SK-N-SH treated with all-trans-retinoic acid at 6 μM for 48 hours (cell line): ENCODE measurements around the gene ITGAV.

ENCODE experiments used
- ATAC-seq: fragments of 200-7000 bp; cut with Tn5 transposase; 3 replicates; pipeline ENCODE4 v1.9.1; 2020; ENCODE audit warnings: mild to moderate bottlenecking, moderate library complexity
- ARNTL ChIP-seq: fragments of 450-650 bp; formaldehyde crosslinking; IDR thresholded peaks from 2 replicates; pipeline ENCODE4 v1.5.0; 2020; ENCODE audit warnings: low read depth, mild to moderate bottlenecking, moderate library complexity, borderline replicate concordance
- CSDC2 ChIP-seq: fragments of 250-450 bp; sonication (Bioruptor Pico); IDR thresholded peaks from 2 replicates; pipeline ENCODE4 v1.5.0; 2020; ENCODE audit warnings: mild to moderate bottlenecking, moderate library complexity
- ESRRG ChIP-seq: fragments of 250-450 bp; sonication (Bioruptor Pico); IDR thresholded peaks from 2 replicates; pipeline ENCODE4 v1.6.1; 2021; ENCODE audit warnings: mild to moderate bottlenecking
- GLIS3 ChIP-seq: fragments of 250-450 bp; sonication (Bioruptor Pico); IDR thresholded peaks from 2 replicates; pipeline ENCODE4 v1.5.0; 2020; ENCODE audit warnings: mild to moderate bottlenecking, moderate library complexity
- ISL1 ChIP-seq: fragments of 250-450 bp; sonication (Bioruptor Pico); IDR thresholded peaks from 2 replicates; pipeline ENCODE4 v2.1.2; 2022; ENCODE audit warnings: mild to moderate bottlenecking, moderate library complexity
- OSR1 ChIP-seq: fragments of 250-450 bp; sonication (Bioruptor Pico); IDR thresholded peaks from 2 replicates; pipeline ENCODE4 v1.8.0; 2022; ENCODE audit warnings: moderate library complexity, mild to moderate bottlenecking, inconsistent platforms
- PATZ1 ChIP-seq: fragments of 250-450 bp; sonication (Bioruptor Pico); IDR thresholded peaks from 2 replicates; pipeline ENCODE4 v1.8.0; 2020; ENCODE audit warnings: mild to moderate bottlenecking, moderate library complexity, borderline replicate concordance
- PPARA ChIP-seq: fragments of 250-450 bp; sonication (Bioruptor Pico); IDR thresholded peaks from 2 replicates; pipeline ENCODE4 v1.5.0; 2020; ENCODE audit warnings: mild to moderate bottlenecking, borderline replicate concordance
- RARB ChIP-seq: fragments of 250-450 bp; sonication (Bioruptor Pico); IDR thresholded peaks from 2 replicates; pipeline ENCODE4 v1.8.0; 2021; ENCODE audit warnings: mild to moderate bottlenecking, moderate library complexity
- SNAI2 ChIP-seq: fragments of 250-450 bp; sonication (Bioruptor Pico); IDR thresholded peaks from 2 replicates; pipeline ENCODE4 v1.5.0; 2020; ENCODE audit warnings: mild to moderate bottlenecking, moderate library complexity
- TCF4 ChIP-seq: fragments of 250-450 bp; sonication (Bioruptor Pico); IDR thresholded peaks from 2 replicates; pipeline ENCODE4 v1.8.0; 2021; ENCODE audit warnings: mild to moderate bottlenecking, moderate library complexity, borderline replicate concordance
- TOX ChIP-seq: fragments of 250-450 bp; sonication (Bioruptor Pico); IDR thresholded peaks from 2 replicates; pipeline ENCODE4 v1.8.0; 2021; ENCODE audit warnings: mild to moderate bottlenecking, moderate library complexity, borderline replicate concordance
- ZC3H10 ChIP-seq: fragments of 250-450 bp; sonication (Bioruptor Pico); IDR thresholded peaks from 2 replicates; pipeline ENCODE4 v1.5.1; 2021; ENCODE audit warnings: mild to moderate bottlenecking, moderate library complexity
- ZFP3 ChIP-seq: fragments of 250-450 bp; sonication (Bioruptor Pico); IDR thresholded peaks from 2 replicates; pipeline ENCODE4 v1.5.0; 2020; ENCODE audit warnings: mild to moderate bottlenecking, moderate library complexity
- ZFP30 ChIP-seq: fragments of 450-650 bp; formaldehyde crosslinking; IDR thresholded peaks from 2 replicates; pipeline ENCODE4 v1.5.0; 2022; ENCODE audit warnings: mild to moderate bottlenecking, moderate library complexity
- ZNF565 ChIP-seq: fragments of 450-650 bp; formaldehyde crosslinking; conservative IDR thresholded peaks from 2 replicates; pipeline ENCODE4 v1.5.0; 2020; ENCODE audit warnings: low read depth, mild to moderate bottlenecking, moderate library complexity
- ZNF70 ChIP-seq: fragments of 450-650 bp; formaldehyde crosslinking; IDR thresholded peaks from 2 replicates; pipeline ENCODE4 v1.5.0; 2020; ENCODE audit warnings: mild to moderate bottlenecking, moderate library complexity
- ZNF8 ChIP-seq: fragments of 450-650 bp; formaldehyde crosslinking; IDR thresholded peaks from 2 replicates; pipeline ENCODE4 v1.5.0; 2020; ENCODE audit warnings: mild to moderate bottlenecking, moderate library complexity
- TF ChIP-seq, protein P1 (sequence below): fragments of 250-450 bp; sonication (Bioruptor Pico); IDR thresholded peaks from 2 replicates; pipeline ENCODE4 v1.5.1; 2021; ENCODE audit warnings: mild to moderate bottlenecking, moderate library complexity
- TF ChIP-seq, protein P2 (sequence below): fragments of 250-450 bp; sonication (Bioruptor Pico); IDR thresholded peaks from 2 replicates; pipeline ENCODE4 v1.5.0; 2020; ENCODE audit warnings: mild to moderate bottlenecking, moderate library complexity
- TF ChIP-seq, protein P3 (sequence below): fragments of 250-450 bp; sonication (Bioruptor Pico); IDR thresholded peaks from 2 replicates; pipeline ENCODE4 v1.8.0; 2021; ENCODE audit warnings: low read depth, mild to moderate bottlenecking, moderate library complexity, borderline replicate concordance
- TF ChIP-seq, protein P4 (sequence below): fragments of 250-450 bp; sonication (Bioruptor Pico); IDR thresholded peaks from 2 replicates; pipeline ENCODE4 v1.5.1; 2020; ENCODE audit warnings: low read depth, mild to moderate bottlenecking, moderate library complexity

Gene ITGAV

DNA sequence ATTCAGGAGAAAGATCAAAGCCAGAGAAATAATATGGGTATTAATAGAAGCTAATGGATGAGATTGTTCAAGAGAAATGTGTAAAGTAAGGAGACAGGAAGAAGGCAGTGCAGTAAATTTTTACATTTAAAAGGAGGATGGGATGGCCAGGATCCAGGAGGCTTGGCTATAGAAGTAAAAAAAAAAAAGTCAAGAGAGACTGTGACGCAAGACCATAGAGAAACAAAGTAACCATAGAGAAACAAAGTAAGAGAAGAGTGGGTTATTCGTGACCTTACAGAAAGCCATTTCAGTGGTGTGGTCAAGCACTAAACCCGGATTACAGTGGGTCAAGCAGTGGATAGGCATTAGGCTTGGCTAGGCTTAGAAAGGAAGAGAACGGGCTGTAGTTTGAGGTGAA lies 93.5 kb downstream of the ITGAV start (continued):
- TF ChIP-seq PATZ1 (CRISPR knock-in tag) (no peak), ZC3H10 (no peak)
- TF ChIP-seq, all 23 proteins: peak for 0

GRCh38 chr2:186687807-186688211 lies 98.0 kb downstream of the ITGAV start:
- no peak for TF ChIP-seq ZNF8
- no peak for TF ChIP-seq ESRRG (CRISPR knock-in tag)
- TF ChIP-seq, protein P1, sequence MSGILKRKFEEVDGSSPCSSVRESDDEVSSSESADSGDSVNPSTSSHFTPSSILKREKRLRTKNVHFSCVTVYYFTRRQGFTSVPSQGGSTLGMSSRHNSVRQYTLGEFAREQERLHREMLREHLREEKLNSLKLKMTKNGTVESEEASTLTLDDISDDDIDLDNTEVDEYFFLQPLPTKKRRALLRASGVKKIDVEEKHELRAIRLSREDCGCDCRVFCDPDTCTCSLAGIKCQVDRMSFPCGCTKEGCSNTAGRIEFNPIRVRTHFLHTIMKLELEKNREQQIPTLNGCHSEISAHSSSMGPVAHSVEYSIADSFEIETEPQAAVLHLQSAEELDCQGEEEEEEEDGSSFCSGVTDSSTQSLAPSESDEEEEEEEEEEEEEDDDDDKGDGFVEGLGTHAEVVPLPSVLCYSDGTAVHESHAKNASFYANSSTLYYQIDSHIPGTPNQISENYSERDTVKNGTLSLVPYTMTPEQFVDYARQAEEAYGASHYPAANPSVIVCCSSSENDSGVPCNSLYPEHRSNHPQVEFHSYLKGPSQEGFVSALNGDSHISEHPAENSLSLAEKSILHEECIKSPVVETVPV (CRISPR knock-in tag) = no peak
- TF ChIP-seq, protein P2, sequence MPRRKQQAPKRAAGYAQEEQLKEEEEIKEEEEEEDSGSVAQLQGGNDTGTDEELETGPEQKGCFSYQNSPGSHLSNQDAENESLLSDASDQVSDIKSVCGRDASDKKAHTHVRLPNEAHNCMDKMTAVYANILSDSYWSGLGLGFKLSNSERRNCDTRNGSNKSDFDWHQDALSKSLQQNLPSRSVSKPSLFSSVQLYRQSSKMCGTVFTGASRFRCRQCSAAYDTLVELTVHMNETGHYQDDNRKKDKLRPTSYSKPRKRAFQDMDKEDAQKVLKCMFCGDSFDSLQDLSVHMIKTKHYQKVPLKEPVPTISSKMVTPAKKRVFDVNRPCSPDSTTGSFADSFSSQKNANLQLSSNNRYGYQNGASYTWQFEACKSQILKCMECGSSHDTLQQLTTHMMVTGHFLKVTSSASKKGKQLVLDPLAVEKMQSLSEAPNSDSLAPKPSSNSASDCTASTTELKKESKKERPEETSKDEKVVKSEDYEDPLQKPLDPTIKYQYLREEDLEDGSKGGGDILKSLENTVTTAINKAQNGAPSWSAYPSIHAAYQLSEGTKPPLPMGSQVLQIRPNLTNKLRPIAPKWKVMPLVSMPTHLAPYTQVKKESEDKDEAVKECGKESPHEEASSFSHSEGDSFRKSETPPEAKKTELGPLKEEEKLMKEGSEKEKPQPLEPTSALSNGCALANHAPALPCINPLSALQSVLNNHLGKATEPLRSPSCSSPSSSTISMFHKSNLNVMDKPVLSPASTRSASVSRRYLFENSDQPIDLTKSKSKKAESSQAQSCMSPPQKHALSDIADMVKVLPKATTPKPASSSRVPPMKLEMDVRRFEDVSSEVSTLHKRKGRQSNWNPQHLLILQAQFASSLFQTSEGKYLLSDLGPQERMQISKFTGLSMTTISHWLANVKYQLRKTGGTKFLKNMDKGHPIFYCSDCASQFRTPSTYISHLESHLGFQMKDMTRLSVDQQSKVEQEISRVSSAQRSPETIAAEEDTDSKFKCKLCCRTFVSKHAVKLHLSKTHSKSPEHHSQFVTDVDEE (CRISPR knock-in tag) = no peak
- no peak for TF ChIP-seq TCF4 (CRISPR knock-in tag)
- no peak for ATAC-seq

DNA sequence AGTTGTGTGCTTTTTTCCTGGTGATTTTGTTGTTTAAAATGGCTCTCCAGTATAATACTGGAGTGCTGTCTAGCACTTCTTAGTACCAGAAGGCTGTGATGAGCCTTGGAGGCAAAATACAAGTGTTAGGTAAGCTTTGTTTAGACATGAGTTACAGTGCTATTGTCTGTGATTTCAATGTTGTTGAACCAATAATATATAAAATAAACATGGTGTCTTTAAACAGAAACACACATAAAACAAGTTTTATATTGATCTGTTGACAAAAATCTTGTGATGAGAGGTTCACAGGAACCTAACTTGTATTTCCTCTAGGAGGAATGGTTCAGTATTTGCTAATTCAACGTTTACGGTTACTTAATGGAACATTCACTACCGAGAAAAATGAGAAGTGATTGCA lies 99.0 kb downstream of the ITGAV start:
- TF ChIP-seq PPARA (no peak), RARB (CRISPR knock-in tag) (no peak), GLIS3 (CRISPR knock-in tag) (no peak), ZNF565 (no peak), ESRRG (CRISPR knock-in tag) (no peak), SNAI2 (CRISPR knock-in tag) (no peak), TOX (CRISPR knock-in tag) (no peak), ZNF8 (no peak), ZFP3 (no peak), ISL1 (CRISPR knock-in tag) (no peak), ZC3H10 (no peak), OSR1 (CRISPR knock-in tag) (no peak), ZFP30 (CRISPR knock-in tag) (no peak), ARNTL (CRISPR knock-in tag) (no peak), ZNF70 (CRISPR knock-in tag) (no peak), CSDC2 (CRISPR knock-in tag) (no peak)
- TF ChIP-seq, protein P2 (CRISPR knock-in tag) = no peak
- TF ChIP-seq, protein P3, sequence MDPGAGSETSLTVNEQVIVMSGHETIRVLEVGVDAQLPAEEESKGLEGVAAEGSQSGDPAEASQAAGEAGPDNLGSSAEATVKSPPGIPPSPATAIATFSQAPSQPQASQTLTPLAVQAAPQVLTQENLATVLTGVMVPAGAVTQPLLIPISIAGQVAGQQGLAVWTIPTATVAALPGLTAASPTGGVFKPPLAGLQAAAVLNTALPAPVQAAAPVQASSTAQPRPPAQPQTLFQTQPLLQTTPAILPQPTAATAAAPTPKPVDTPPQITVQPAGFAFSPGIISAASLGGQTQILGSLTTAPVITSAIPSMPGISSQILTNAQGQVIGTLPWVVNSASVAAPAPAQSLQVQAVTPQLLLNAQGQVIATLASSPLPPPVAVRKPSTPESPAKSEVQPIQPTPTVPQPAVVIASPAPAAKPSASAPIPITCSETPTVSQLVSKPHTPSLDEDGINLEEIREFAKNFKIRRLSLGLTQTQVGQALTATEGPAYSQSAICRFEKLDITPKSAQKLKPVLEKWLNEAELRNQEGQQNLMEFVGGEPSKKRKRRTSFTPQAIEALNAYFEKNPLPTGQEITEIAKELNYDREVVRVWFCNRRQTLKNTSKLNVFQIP (CRISPR knock-in tag) = no peak
- TF ChIP-seq, protein P1 (CRISPR knock-in tag) = no peak
- TF ChIP-seq, protein P4, sequence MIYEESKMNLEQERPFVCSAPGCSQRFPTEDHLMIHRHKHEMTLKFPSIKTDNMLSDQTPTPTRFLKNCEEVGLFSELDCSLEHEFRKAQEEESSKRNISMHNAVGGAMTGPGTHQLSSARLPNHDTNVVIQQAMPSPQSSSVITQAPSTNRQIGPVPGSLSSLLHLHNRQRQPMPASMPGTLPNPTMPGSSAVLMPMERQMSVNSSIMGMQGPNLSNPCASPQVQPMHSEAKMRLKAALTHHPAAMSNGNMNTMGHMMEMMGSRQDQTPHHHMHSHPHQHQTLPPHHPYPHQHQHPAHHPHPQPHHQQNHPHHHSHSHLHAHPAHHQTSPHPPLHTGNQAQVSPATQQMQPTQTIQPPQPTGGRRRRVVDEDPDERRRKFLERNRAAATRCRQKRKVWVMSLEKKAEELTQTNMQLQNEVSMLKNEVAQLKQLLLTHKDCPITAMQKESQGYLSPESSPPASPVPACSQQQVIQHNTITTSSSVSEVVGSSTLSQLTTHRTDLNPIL (CRISPR knock-in tag) = no peak
- no peak for ATAC-seq
